ENCODE data around the gene LRP1-AS.
A peak's percentile ranks its signal among the peaks of the same experiment; 100 is the strongest.

LRP1-AS gene

DNA sequence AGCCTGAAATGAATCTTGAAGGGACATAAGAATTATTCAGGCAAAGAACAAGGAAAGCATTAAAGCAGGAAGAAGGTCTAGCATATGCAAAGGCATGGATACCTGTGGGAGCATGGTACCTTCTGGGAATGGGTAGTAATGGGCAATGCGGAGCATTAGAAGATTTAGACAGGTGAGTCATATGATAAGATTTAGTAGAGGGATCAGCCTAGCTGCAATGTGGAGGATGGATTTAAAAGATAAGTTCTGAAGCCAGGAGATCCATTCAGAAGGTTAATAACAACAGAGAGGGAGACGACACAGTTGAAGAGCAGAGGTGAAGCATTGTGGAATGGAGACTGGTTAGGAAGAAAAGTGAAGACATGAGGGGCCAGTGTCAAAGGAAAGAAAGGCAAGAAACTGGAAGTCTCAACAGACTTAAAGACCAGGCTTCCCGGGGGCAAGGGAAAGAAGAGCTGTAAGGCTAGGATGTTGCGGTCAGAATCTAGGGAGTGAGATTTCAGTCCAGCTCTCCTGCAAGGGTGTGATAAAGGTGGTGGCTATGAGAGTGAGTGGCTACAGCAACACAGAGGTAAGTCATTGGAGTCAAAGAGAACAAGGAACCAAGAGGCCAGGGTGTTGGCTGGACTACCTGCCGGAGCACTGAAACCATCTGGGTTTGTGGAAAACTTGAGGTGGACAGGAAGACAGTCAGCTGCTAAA is 30.7 kb downstream of the LRP1-AS start:
- no peak for DNase-seq

DNA sequence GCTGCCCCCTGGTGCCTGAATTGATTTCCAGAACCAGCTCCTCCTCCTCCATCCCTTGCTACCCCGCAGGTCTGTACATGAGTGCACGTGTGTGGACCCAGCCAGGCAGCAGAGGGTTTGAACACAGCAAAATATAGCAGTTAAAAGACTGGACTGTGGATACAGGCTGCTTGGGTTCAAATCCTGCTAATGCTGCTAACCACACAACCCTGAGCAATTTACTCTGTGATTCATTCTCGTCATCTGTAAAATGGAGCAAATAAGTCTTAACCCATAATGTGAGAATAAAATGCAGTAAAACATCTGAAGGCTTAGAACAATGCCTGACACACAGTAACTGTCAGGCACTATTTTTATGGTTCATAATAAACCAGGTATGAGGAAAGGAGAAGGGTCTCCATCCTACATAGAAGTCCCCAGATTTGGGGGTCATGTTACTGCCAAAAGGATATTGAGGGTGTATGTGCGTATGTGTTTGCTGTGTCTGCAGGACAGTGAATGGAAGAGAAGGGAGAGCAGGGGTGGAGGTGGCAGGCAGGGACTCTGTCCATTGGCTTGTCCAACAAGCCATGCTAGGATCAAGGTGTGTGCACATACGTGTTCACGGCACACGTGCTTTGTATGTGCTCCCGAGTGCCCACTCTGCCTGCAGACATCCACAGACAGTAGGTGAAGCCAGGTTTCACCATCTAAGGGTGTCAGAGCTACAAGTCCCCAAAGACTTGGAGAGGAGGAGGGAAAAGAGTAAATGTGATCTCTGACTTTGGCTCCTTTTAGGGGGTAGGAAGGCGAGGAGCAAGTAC is 34.7 kb downstream of the LRP1-AS start:
- no peak for DNase-seq

DNA sequence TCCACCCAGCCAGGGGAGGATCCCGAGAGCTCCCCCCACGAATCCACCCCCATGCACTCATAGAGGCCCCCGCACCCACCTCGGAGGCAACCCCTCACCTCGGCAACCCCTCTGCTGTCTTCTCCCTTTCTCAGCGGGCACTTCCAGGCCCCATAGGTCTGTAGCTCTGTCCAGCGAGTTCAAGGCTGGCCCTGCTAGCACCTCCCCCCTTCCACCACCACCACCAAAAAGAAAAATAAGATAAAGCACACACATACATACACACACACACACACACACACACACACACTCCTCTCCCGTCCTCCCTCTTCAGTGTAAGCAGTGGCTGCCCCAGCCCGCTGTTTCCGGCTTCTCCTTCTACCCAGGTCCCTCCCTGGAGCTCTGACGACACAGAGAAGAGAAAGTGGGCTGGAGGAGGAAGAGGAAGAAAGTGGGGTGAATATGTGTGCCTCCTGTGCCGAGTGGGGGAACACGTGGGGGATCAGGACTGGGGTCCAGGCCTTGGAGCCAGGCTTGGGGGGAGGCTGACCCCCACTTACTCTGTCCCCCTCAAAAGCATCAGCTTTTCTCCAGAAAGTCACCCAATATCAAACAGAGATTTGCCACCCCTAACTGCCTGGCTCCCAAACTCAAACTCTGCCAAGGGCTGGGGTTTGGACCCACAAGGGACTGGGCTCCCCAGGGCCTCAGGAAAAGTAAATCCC is 36.2 kb downstream of the LRP1-AS start, which contains the start of gene STAT6:
Gene STAT6, minus strand, starts transcription at position 332 of the 704 bp plus-strand sequence. CDS start 3,084 bp downstream, outside the sequence.
- no peak for DNase-seq

DNA sequence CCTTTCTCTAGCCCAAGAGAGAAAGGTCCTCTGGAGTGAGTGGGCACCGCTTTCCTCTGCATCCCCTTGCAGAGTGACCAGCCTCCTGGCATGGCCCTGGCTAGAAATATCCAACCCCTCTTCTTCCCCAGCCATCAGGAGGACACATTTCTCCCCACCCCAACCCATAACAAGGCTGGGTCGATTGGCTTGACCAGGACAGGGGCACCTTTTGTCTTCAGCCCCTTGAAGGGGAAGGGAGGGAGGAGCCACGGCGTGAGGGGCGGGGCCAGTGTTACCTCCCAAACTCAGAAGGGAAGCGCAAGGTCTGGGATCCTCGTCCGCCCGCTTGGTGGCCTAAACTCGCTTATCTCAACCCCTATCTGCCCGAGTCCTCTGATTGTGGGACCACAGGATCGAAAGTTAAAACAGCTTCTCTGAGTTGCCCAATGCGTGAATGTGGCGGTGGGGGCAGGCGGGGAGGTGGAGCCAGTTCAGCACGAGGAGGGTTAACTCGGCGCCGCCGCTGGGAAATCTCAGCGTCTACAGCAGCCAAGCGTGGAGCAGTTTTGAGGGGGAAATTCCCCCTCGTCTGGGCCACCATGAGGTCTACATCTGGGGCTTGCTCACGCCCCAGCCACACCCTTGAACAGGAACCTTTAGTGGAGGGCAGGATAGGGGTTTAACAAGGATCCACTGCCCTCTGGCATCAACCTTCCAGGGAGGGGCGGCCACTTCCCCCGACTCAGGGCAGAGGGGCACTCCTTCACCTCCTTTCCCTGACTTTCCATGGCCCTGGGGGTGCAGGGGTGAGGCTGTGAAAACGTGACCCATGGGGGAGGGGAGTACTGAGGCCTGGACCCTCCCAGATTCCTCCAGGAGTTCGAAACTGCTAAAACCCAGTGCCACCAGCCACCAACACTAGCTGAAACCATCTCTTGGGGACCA is 37.1 kb downstream of the LRP1-AS start:
- DNase-seq = peak in 1 of 2 experiments; percentile 26

DNA sequence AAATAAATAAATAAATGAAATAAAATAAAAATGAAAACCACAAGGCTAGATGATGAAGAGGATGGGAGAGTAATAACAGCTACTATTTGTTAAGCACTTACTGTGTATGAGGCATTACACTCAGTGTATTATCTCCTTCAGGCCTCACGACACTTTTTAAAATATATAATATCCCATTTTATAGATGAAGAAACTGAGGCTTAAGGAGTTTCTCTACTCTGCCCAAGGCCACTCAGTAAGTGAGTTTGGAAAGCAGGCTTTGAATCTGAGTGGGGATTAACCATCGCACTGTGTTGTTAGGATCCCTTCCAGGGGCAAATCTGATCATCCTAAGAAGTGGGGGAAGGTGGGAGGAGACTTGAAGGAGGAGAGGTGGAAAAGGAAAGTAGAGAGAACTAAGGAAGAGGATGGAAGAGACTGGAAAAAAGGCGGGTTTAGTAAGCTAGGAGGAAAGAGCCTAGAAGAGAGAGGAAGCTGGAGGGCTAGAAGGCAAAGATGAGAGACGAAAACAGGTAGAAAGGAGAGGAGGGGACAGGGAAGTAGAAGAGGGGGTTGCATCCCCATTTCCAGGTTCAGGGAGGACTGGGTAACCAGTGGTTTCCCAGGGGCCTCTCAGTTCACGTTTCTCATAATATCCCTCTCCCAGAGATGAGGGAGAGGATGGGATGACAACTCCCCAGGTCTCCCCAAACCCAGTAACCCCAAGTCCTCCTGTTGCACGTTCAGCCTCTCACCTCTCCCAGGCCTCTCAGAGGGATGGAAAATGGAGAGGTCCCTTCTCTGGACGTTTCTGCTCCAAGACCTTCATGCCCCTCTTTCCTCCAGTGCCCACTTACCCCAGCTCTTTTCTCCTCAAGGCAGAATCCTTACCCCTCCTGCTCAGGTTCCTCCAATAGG is 38.0 kb downstream of the LRP1-AS start:
- DNase-seq = no peak

DNA sequence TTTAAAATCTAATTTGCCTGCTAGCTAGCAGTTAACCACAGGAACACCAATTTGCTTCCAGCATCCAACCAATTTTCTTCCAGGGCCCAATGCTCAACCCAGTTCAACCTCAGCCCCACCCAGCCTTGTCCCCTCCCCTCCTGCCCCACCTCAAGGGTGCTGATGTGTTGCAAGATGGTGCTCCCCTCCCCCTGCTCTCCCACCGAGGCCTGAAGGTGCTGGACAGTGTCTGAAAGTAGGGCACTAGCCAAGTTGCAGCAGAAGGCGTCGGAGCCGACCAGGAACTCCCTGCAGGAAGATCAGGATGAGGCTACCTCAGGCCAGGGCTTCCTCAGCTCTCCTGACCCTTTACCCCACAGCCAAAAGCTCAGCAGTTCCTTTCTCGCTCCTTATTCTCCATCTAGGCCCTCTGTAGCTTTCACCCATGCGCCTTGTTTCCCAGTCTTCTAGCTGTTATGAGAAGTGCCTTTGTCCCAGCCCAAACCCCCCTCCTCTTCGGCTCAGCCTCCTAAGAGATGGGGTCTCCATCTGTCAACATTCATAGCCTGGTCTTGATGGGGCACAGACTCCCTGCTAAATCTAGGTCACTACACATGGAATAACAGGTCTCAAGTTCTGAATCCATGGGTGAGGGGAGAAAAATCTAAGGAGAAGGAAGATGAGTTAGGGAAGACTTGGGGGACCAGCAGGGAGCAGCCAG is 39.8 kb downstream of the LRP1-AS start:
- DNase-seq = no peak

DNA sequence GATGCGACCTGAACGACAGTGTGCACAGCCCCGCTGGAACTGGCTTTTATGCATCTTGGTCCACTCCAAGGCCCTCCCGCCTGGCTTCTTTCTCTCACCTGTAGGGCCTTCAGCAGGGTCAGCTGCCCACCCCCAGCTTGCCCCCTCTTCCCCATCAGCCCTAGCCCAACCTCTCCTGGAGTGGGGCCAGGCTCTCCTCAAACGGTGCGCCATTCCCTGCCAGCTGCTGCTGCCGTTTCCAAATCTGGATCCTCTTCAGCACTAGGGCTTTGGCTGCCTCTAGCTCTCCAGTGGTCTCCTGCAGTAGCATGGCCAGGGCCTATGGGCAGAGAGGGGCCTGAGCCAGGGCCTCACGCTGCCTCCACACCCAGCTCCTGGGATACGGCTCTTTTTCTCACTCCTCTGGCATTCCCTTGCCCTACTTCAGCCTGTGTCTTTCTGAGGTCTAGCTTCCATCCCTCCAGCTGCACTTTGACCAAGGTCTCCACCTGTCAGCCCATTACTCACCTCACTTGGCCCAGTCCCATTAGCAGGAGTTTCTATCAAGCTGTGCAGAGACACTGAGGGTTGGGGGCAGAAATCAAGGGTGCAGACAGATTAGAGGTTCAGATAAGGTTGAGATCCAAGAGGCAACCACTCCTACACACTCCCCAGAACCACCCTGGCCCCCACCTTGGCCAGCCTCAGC is 41.3 kb downstream of the LRP1-AS start:
- DNase-seq = no peak

DNA sequence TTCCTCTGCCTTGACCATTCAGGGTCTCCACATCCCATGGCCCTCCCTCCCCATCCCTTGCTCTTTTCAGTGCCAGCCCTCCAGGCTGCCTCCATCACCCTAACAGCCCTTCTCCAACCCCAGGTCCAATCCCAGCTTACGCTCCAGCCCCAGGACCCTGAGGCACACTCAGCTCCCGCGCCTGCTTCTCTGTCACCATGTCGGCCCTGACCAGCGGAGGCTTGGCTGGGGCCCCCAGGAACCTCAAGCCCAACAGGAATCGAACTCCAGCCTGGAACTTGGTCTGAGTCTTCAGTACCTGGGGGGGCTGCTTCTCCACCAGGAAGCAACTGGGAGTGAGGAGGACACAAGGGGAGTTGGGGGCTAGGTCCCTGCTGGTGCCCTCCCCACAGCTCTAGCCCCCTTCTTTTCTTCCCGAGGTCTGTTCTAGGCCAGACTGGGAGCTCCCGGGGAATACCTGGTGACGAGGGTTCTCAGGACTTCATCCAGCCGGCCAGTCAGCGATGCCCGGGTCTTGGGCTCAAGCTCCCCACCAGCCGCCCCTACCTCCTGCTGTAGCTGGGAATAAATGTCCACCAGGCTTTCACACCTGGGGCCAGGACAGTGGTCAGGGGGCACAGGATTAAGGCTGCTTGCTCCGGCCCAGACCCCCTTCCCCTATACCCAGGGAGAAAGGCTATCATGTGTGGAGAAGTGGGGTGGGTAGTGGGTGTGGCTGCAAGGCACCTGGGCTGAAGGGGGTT is 42.2 kb downstream of the LRP1-AS start:
- DNase-seq = no peak

DNA sequence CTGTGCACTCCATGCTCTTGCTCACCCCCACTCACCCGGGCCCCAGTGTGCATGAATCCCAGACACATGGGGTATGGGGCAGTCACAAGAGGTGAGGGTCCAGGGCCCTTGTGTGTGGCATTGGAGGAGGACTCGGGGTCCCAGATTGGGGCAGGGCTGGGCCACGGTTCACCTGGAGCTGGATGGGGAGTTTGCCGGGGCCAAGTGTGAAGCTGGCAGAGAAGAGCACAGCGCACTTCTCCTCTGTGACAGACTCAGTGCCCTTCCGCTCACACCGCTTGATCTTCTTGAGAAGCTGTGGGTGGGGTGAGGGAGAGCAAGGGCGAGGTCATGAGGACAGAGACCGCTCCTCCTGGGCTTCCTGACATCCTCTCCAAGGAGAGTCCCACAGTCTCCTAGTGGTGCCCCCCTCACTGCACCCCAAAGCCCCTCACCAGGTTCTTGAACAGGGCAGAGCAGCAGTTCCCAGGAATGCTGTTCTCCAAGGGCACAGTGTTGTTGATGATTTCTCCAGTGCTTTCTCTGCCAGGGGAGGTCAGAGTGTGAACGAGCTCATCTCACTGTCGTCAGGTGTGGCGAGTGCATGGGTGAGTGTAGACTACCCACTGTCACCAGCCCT is 43.0 kb downstream of the LRP1-AS start:
- DNase-seq = no peak

DNA sequence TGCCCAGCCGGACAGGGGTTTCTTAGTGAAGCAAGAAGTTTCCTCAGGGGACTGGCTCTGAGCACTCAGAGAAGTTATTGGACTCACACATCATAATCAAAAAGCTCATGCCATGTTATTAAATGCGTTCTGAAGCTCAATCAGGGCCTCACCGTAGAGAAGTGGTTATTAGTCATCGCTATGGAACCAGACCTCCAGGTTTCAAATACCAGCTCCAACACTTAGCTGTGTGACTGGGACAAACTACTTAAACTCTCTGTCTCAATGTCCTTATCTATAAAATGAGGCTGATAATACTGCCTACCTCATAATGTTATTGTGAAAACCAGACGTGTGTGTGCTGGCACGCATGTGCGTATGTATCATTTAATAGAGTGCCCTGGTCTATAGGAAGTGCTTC is 43.6 kb downstream of the LRP1-AS start:
- no peak for DNase-seq

DNA sequence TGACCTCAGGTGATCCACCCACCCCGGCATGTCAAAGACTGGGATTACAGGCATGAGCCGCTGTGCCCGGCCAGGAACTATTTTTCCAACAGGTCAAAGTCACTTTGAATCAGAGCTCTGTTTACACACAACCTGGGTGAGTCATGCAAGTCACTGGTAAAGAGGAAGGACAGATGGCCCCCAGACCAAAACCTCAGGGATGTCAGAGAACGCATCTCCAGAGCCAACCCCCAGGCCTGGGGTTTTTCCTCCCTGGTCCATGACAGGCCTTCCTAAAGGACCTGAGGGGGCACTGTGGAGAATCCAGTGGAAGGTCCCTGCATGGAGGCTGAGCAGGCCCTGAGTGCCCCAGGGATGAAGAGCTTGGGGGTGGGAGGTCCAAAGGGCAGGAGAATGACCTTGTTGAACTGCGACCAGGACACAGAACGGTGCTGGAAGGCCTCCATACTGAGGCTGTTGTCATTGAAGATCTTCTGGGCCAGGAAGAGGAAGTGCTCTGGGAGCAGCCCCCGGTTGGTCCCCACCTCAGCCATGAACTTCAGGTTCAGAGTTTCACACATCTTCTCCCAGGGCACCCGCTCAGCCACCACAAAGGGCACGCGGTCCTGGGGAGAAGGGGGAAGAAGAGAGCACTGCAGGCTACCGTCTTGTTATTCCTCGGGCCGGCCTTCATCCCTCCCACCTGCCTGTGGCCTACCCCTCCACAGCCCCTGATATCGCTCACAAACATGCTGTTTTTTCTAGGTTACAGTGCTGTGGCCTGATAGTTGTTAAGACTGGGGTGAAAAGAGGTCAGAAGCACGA is 45.3 kb downstream of the LRP1-AS start:
- no peak for DNase-seq

DNA sequence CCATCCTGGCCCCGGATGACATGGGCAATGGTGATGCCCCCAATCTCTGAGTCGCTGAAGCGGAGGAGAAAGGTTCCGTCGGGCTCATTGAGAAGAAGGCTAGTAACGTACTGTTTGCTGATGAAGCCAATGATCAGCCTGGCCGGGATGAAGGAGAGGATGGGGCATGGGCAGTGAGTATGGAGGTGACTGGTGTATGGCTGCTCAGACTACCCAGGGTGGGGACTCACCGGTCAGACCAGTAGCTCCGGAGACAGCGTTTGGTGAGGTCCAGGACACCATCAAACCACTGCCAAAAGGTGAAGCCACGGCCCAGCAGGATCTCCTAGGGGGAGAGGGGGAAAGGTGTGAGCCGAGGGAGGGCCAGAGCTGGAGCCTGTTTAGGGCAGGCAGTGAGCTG is 47.7 kb downstream of the LRP1-AS start:
- no peak for DNase-seq

DNA sequence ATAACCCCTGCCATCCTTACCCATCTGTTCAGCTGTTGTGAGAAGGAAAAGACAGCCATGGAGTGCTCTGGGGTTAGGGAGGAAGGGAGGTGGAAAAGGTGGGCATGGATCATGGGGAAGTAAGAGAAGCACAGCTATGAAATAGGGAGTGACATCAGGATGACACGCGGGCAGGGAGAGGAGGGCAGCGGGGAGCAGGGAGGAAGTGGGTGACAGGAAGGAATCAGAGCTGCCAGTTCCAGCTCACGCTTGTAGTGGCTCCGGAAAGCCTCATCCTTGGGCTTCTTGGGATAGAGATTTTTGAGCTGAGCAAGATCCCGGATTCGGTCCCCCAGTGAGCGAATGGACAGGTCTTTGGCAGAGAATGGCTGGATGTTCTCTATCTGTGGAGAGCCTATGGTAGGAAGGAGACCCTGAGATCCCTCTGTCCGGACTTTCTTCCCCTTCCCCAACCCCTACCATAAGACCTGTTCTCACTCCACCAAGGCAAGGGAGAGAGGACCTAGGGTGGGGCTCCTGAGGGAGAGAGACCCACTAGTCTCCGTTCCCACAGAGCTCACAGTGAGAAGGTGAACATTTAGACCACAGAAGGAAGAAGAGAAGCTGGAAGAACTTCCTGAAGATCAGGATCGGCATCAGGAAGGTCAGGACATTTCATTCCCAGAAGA is 48.2 kb downstream of the LRP1-AS start:
- DNase-seq = no peak

DNA sequence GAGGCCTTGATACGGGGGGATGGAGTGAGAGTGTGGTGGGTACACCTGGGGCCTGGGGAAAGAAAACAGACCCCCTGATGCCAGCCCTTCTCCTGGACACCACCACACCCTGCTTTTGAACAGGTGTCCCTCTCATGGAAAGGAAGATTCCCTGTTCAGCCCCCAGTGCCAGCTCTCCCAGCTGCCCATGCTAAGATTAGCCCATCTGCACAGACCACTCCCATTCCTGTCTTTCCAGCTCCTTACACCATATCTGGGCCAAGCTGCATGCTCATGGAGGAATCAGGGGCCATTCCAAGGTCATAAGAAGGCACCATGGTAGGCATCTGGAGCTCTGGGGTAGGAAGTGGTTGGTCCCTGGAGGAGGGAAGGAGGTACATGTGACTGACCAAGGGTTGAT is 48.9 kb downstream of the LRP1-AS start:
- no peak for DNase-seq

DNA sequence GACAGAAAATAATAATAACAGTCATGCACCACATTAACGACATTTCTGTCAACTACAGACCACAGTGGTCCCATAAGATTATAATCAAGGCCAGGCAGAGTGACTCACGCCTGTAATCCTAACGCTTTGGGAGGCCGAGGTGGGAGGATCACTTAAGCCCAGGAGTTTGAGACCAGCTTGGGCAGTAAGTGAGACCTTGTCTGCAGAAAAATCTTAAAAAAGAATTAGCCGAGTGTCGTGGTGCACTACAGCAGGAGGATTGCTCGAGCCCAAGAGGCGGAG is 49.9 kb downstream of the LRP1-AS start:
- no peak for DNase-seq

DNA sequence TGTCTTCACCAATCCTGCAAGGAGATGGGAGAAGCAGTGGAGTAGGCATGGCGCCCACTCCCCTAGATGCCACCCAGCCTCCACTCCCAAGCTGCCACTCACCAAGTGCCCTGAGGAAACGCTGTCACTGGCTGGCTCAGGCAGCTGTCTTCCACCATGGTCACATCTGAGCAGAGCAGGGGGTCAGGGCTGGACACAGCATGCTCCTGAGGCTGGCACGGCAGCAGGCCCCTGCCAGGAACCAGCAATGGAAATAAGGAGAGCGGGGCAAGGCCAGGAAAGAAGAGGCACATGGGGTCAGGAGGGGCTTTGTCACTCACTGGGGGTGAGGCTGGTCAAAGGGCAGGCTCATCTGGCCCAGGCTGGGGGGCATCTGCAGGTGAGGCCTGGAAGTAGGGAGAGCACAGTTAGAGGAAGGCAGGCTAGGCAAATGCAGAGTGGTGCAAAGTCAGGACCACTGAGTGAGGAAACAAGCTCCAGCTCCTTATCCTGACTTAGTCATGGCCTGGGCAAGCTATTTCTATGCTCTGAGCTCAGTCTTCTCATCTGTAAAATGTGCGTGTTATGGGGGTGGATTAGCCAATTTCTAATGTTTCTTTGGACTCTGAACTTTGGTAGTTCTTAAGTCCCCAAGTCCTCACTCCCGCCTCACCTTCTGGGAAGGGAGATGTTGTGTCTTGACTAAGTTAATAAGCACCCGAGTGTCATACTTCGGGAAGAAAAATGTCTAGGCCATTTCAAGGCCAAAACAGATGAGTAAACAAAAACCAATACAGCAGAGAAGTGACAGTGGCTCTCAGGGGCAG is 50.5 kb downstream of the LRP1-AS start:
- no peak for DNase-seq

DNA sequence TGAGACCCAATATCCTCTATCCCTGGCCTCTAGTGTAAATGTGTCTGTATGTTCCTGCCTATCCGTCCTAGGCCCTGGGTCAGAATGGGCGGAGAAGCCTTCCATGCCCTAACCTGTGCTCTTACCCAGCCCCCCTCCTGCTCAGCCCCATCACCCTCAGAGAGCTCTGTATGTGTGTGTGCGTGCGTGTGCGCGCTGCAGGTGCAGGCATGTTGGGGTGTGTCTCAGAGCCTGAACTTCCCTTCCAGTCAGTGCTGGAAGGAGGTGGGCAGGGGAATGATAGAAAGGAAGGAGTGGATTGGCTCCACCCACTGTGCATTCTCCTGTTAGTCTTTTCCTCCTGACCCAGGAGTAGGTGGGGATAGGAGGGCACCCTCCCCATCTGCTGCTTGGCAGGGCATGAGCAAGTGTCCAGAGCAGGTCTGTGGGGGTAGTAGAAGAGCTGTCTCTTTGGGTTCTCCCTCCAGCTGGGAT is 51.3 kb downstream of the LRP1-AS start:
- DNase-seq = peak in 1 of 2 experiments; percentile 49

All from NCI-H187 (cell line).